Measurements from ENCODE around the gene VASP. TPM values are rescaled to one million over a fixed set of nuclear protein-coding genes. Genes with fewer than 3 reads are reported as not detected.

The VASP gene
- total and polyA plus RNA-seq, 5 experiments from 2014 or later = 39.9 to 72.1 (median 49.6) TPM

Other genes with a start within 250 kb of the VASP start
- gene CKM, start 184.6 kb upstream of the VASP start, total RNA-seq = not detected
- gene CKM, start 184.6 kb upstream of the VASP start, polyA plus RNA-seq = not detected
- not detected for gene KLC3, start 166.7 kb upstream of the VASP start, total RNA-seq
- gene KLC3, start 166.7 kb upstream of the VASP start, polyA plus RNA-seq = not detected
- 10 to 100 TPM; 21.5 to 23.7 TPM for gene ERCC2, start 136.9 kb upstream of the VASP start, total RNA-seq
- 1 to 10 TPM; 3.7 to 7.6 (median 7.0) TPM for gene ERCC2, start 136.9 kb upstream of the VASP start, polyA plus RNA-seq
- 10 to 100 TPM; 12.4 to 13.2 TPM for gene PPP1R13L, start 102.4 kb upstream of the VASP start, total RNA-seq
- gene PPP1R13L, start 102.4 kb upstream of the VASP start, polyA plus RNA-seq = 1 to 10 TPM in 2 of 3 donors, under 1 TPM in 1; 0.64 to 2.5 (median 1.2) TPM
- gene POLR1G, start 100.8 kb upstream of the VASP start, total RNA-seq = 1 to 10 TPM; 3.3 to 3.4 TPM
- gene POLR1G, start 100.8 kb upstream of the VASP start, polyA plus RNA-seq = 1 to 10 TPM; 2.4 to 7.4 (median 4.4) TPM
- gene ERCC1, start 83.6 kb upstream of the VASP start, total RNA-seq = 10 to 100 TPM; 59.2 to 61.0 TPM
- 10 to 100 TPM; 32.2 to 38.6 (median 33.7) TPM for gene ERCC1, start 83.6 kb upstream of the VASP start, polyA plus RNA-seq
- gene FOSB, start 39.5 kb upstream of the VASP start, total RNA-seq = 1 to 10 TPM; 3.5 TPM
- 10 to 100 TPM; 10.2 to 11.4 (median 11.0) TPM for gene FOSB, start 39.5 kb upstream of the VASP start, polyA plus RNA-seq
- 1 to 10 TPM; 1.0 to 1.8 TPM for gene RTN2, start 10.4 kb upstream of the VASP start, total RNA-seq
- under 1 TPM in 2 of 3 donors, not detected in 1; 0.27 to 0.41 TPM for gene RTN2, start 10.4 kb upstream of the VASP start, polyA plus RNA-seq
- 10 to 100 TPM; 12.4 to 15.6 TPM for gene PPM1N, start 9.0 kb upstream of the VASP start, total RNA-seq
- gene PPM1N, start 9.0 kb upstream of the VASP start, polyA plus RNA-seq = 1 to 10 TPM; 7.2 to 8.7 (median 7.7) TPM
- 10 to 100 TPM in 1 of 2 experiments, 1 to 10 TPM in 1; 8.8 to 10.6 TPM for gene OPA3, start 77.3 kb downstream of the VASP start, total RNA-seq
- gene OPA3, start 77.3 kb downstream of the VASP start, polyA plus RNA-seq = 10 to 100 TPM in 2 of 3 donors, 1 to 10 TPM in 1; 7.5 to 25.3 (median 13.2) TPM
- gene GPR4, start 94.7 kb downstream of the VASP start, total RNA-seq = not detected
- not detected for gene GPR4, start 94.7 kb downstream of the VASP start, polyA plus RNA-seq
- gene EML2, start 131.9 kb downstream of the VASP start, total RNA-seq = 10 to 100 TPM; 52.1 to 56.8 TPM
- gene EML2, start 131.9 kb downstream of the VASP start, polyA plus RNA-seq = 10 to 100 TPM in 2 of 3 donors, 1 to 10 TPM in 1; 8.8 to 17.8 (median 11.5) TPM
- 10 to 100 TPM in 1 of 2 experiments, 1 to 10 TPM in 1; 9.7 to 10.4 TPM for gene GIPR, start 160.7 kb downstream of the VASP start, total RNA-seq
- gene GIPR, start 160.7 kb downstream of the VASP start, polyA plus RNA-seq = under 1 TPM in 2 of 3 donors, not detected in 1; 0.38 to 0.61 TPM
- gene SNRPD2, start 184.5 kb downstream of the VASP start, total RNA-seq = 100 to 1,000 TPM; 395 to 410 TPM
- 1,000 to 10,000 TPM; 1,119 to 1,289 (median 1,220) TPM for gene SNRPD2, start 184.5 kb downstream of the VASP start, polyA plus RNA-seq
- 10 to 100 TPM in 1 of 2 experiments, 1 to 10 TPM in 1; 7.3 to 11.4 TPM for gene QPCTL, start 185.2 kb downstream of the VASP start, total RNA-seq
- gene QPCTL, start 185.2 kb downstream of the VASP start, polyA plus RNA-seq = 1 to 10 TPM in 2 of 3 donors, under 1 TPM in 1; 0.65 to 2.3 (median 1.6) TPM
- gene FBXO46, start 223.4 kb downstream of the VASP start, total RNA-seq = 10 to 100 TPM; 35.3 to 42.3 TPM
- 10 to 100 TPM; 12.4 to 15.2 (median 12.5) TPM for gene FBXO46, start 223.4 kb downstream of the VASP start, polyA plus RNA-seq
- not detected for gene MEIOSIN, start 226.0 kb downstream of the VASP start, total RNA-seq
- not detected for gene MEIOSIN, start 226.0 kb downstream of the VASP start, polyA plus RNA-seq